ENCODE data around the gene TADA3.

DNA sequence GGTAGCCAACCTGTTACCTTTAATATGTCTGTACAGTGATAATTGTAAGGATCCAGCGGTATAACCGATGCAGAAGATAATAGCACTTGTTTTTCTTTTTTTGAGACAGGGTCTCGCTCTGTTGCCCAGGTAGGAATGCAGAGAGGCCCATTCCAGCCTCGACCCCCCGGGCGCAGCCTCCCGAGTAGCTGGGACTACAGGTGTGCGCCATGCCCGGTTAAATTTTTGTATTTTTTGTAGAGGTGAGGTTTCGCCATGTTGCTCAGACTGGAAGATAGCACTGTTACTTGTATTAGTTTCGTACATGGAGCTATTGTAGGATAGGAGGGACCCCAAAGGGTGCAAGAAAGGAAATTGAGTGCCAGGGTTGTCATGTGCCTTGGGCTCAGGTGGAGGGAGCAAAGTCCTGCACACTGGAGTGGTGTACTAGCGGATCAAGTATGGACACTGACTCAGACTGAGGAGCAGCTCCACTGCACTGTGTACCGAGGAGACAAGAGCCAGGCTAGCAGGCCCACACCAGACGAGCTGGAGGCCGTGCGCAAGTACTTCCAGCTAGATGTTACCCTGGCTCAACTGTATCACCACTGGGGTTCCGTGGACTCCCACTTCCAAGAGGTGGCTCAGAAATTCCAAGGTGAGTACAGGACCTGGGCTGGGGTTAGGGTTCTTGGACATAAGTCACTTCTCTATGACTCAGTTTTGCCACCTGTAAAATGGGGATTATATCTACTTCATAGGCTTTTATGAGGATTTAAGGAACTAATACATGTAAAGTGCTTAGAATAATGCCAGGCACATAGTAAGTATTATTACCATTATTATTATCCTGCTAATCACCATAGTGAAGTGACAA lies 41.5 kb downstream of the TADA3 start:
- TF ChIP-seq EZH2 (IDR thresholded peaks at IDR 0.05; ENCODE audit: low read depth, unreplicated experiment) (no peak), POLR2AphosphoS5 (IDR thresholded peaks at IDR 0.05; ENCODE audit: low read depth) (no peak), CTCF (conservative IDR thresholded peaks at IDR 0.05; ENCODE audit: low read depth in 2 of 2) (no peak), CREB1 (CRISPR knock-in tag; IDR thresholded peaks at IDR 0.05; ENCODE audit: low read depth) (no peak), EZH2phosphoT487 (IDR thresholded peaks at IDR 0.05; ENCODE audit: unreplicated experiment) (no peak)
- TF ChIP-seq, protein P1, sequence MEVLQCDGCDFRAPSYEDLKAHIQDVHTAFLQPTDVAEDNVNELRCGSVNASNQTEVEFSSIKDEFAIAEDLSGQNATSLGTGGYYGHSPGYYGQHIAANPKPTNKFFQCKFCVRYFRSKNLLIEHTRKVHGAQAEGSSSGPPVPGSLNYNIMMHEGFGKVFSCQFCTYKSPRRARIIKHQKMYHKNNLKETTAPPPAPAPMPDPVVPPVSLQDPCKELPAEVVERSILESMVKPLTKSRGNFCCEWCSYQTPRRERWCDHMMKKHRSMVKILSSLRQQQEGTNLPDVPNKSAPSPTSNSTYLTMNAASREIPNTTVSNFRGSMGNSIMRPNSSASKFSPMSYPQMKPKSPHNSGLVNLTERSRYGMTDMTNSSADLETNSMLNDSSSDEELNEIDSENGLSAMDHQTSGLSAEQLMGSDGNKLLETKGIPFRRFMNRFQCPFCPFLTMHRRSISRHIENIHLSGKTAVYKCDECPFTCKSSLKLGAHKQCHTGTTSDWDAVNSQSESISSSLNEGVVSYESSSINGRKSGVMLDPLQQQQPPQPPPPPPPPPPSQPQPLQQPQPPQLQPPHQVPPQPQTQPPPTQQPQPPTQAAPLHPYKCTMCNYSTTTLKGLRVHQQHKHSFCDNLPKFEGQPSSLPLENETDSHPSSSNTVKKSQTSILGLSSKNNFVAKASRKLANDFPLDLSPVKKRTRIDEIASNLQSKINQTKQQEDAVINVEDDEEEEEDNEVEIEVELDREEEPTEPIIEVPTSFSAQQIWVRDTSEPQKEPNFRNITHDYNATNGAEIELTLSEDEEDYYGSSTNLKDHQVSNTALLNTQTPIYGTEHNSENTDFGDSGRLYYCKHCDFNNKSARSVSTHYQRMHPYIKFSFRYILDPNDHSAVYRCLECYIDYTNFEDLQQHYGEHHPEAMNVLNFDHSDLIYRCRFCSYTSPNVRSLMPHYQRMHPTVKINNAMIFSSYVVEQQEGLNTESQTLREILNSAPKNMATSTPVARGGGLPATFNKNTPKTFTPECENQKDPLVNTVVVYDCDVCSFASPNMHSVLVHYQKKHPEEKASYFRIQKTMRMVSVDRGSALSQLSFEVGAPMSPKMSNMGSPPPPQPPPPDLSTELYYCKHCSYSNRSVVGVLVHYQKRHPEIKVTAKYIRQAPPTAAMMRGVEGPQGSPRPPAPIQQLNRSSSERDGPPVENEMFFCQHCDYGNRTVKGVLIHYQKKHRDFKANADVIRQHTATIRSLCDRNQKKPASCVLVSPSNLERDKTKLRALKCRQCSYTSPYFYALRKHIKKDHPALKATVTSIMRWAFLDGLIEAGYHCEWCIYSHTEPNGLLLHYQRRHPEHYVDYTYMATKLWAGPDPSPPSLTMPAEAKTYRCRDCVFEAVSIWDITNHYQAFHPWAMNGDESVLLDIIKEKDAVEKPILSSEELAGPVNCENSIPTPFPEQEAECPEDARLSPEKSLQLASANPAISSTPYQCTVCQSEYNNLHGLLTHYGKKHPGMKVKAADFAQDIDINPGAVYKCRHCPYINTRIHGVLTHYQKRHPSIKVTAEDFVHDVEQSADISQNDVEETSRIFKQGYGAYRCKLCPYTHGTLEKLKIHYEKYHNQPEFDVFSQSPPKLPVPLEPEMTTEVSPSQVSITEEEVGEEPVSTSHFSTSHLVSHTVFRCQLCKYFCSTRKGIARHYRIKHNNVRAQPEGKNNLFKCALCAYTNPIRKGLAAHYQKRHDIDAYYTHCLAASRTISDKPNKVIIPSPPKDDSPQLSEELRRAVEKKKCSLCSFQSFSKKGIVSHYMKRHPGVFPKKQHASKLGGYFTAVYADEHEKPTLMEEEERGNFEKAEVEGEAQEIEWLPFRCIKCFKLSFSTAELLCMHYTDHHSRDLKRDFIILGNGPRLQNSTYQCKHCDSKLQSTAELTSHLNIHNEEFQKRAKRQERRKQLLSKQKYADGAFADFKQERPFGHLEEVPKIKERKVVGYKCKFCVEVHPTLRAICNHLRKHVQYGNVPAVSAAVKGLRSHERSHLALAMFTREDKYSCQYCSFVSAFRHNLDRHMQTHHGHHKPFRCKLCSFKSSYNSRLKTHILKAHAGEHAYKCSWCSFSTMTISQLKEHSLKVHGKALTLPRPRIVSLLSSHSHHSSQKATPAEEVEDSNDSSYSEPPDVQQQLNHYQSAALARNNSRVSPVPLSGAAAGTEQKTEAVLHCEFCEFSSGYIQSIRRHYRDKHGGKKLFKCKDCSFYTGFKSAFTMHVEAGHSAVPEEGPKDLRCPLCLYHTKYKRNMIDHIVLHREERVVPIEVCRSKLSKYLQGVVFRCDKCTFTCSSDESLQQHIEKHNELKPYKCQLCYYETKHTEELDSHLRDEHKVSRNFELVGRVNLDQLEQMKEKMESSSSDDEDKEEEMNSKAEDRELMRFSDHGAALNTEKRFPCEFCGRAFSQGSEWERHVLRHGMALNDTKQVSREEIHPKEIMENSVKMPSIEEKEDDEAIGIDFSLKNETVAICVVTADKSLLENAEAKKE (CRISPR knock-in tag; IDR thresholded peaks at IDR 0.05) = no peak

Data from GM23338 (cell line).